H1 (cell line): ENCODE data around the gene PRPF4. TPM values are rescaled to one million over a fixed set of nuclear protein-coding genes. Genes with fewer than 3 reads are reported as not detected.

Experiments
- BACH1 ChIP-seq: IDR thresholded peaks from 2 replicates; pipeline ENCODE4 v1.6.1; 2012; ENCODE audit warnings: low read length, improper control_type of control experiment
- CEBPB ChIP-seq: IDR thresholded peaks from 2 replicates; pipeline ENCODE4 v1.6.1; 2012; ENCODE audit warnings: low read depth, low read length
- MAX ChIP-seq: IDR thresholded peaks from 2 replicates; pipeline ENCODE4 v1.6.1; 2012; ENCODE audit warnings: inconsistent platforms
- POU5F1 ChIP-seq: IDR thresholded peaks from 2 replicates; pipeline ENCODE4 v1.6.1; 2011; ENCODE audit warnings: low read depth, mild to moderate bottlenecking, low read length, moderate library complexity
- ZNF274 ChIP-seq: IDR thresholded peaks from 2 replicates; pipeline ENCODE4 v1.7.0; 2012; ENCODE audit warnings: low read length, borderline replicate concordance; ENCODE audit errors: extremely low read depth
- polyA plus RNA-seq, 7 experiments: library from polyadenylated mRNA; depleted of rRNA in 3 of 7; stranded (reverse) in 5 of 7; unstranded in 2 of 7; fragments of >200 nt in 5 of 7; fragments of 200-250 nt in 2 of 7; gene quantifications; 1 replicate in 5 of 7; 2 replicates in 1 of 7; 4 replicates in 1 of 7; pipeline versions ENCODE4 v1.2.1 to v1.2.3, GENCODE V29; 2011 to 2013; ENCODE audit warnings: missing spikeins in 2 of 7, mixed read lengths in 2 of 7
- total RNA-seq: library from RNA; stranded (reverse); fragmentation: NEBNext Ultra II Directional; extraction: Animal tissue kit (Norgen Biotek cat#: 25700); gene quantifications from 2 replicates; pipeline ENCODE4 v1.2.1, GENCODE V29; 2021
- TF ChIP-seq, protein P1 (sequence below): fragments of 300-600 bp; sonication (generic); IDR thresholded peaks from 2 replicates; pipeline ENCODE4 v1.7.1; 2012; ENCODE audit warnings: low read length, moderate library complexity, mild to moderate bottlenecking, inconsistent platforms; ENCODE audit not compliant: insufficient replicate concordance

Gene PRPF4
- total and polyA plus RNA-seq, 2 of the 8 experiments (the other 6 are each of a cell fraction or from before 2014, with no cell fraction given) = 15.2 to 33.4 TPM

DNA sequence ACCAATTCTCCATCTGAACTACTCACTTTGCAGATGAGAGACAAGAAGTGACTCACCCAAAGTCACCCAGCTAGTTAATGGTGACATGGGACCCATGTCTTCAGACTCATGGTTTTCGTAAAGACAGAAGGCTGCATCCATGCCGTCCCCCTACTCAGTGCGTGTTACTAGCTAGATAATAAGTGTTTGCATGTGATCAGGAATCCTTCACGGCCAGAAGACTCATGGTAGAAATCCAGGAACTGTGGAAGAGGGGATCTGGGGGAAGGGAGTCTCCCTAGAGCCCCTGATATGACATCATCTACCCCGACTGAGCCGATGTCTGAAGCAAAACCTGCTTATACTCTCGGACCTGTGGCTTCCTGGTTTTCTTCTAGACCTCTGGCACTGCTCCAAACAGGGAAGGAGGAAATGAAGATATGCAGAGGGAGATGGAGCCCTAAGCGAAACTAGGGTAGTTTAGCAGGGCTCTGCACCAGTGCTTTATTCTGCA lies 24.4 kb downstream of the PRPF4 start (continued):
- TF ChIP-seq BACH1 = no peak
- no peak for TF ChIP-seq MAX
- TF ChIP-seq CEBPB = no peak
- TF ChIP-seq ZNF274 = no peak
- TF ChIP-seq, protein P1, sequence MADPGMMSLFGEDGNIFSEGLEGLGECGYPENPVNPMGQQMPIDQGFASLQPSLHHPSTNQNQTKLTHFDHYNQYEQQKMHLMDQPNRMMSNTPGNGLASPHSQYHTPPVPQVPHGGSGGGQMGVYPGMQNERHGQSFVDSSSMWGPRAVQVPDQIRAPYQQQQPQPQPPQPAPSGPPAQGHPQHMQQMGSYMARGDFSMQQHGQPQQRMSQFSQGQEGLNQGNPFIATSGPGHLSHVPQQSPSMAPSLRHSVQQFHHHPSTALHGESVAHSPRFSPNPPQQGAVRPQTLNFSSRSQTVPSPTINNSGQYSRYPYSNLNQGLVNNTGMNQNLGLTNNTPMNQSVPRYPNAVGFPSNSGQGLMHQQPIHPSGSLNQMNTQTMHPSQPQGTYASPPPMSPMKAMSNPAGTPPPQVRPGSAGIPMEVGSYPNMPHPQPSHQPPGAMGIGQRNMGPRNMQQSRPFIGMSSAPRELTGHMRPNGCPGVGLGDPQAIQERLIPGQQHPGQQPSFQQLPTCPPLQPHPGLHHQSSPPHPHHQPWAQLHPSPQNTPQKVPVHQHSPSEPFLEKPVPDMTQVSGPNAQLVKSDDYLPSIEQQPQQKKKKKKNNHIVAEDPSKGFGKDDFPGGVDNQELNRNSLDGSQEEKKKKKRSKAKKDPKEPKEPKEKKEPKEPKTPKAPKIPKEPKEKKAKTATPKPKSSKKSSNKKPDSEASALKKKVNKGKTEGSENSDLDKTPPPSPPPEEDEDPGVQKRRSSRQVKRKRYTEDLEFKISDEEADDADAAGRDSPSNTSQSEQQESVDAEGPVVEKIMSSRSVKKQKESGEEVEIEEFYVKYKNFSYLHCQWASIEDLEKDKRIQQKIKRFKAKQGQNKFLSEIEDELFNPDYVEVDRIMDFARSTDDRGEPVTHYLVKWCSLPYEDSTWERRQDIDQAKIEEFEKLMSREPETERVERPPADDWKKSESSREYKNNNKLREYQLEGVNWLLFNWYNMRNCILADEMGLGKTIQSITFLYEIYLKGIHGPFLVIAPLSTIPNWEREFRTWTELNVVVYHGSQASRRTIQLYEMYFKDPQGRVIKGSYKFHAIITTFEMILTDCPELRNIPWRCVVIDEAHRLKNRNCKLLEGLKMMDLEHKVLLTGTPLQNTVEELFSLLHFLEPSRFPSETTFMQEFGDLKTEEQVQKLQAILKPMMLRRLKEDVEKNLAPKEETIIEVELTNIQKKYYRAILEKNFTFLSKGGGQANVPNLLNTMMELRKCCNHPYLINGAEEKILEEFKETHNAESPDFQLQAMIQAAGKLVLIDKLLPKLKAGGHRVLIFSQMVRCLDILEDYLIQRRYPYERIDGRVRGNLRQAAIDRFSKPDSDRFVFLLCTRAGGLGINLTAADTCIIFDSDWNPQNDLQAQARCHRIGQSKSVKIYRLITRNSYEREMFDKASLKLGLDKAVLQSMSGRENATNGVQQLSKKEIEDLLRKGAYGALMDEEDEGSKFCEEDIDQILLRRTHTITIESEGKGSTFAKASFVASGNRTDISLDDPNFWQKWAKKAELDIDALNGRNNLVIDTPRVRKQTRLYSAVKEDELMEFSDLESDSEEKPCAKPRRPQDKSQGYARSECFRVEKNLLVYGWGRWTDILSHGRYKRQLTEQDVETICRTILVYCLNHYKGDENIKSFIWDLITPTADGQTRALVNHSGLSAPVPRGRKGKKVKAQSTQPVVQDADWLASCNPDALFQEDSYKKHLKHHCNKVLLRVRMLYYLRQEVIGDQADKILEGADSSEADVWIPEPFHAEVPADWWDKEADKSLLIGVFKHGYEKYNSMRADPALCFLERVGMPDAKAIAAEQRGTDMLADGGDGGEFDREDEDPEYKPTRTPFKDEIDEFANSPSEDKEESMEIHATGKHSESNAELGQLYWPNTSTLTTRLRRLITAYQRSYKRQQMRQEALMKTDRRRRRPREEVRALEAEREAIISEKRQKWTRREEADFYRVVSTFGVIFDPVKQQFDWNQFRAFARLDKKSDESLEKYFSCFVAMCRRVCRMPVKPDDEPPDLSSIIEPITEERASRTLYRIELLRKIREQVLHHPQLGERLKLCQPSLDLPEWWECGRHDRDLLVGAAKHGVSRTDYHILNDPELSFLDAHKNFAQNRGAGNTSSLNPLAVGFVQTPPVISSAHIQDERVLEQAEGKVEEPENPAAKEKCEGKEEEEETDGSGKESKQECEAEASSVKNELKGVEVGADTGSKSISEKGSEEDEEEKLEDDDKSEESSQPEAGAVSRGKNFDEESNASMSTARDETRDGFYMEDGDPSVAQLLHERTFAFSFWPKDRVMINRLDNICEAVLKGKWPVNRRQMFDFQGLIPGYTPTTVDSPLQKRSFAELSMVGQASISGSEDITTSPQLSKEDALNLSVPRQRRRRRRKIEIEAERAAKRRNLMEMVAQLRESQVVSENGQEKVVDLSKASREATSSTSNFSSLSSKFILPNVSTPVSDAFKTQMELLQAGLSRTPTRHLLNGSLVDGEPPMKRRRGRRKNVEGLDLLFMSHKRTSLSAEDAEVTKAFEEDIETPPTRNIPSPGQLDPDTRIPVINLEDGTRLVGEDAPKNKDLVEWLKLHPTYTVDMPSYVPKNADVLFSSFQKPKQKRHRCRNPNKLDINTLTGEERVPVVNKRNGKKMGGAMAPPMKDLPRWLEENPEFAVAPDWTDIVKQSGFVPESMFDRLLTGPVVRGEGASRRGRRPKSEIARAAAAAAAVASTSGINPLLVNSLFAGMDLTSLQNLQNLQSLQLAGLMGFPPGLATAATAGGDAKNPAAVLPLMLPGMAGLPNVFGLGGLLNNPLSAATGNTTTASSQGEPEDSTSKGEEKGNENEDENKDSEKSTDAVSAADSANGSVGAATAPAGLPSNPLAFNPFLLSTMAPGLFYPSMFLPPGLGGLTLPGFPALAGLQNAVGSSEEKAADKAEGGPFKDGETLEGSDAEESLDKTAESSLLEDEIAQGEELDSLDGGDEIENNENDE = no peak
- TF ChIP-seq POU5F1 = no peak
- TF ChIP-seq, all 59 proteins: peak for 0
